GM12801 (cell line): ENCODE data around the gene RHBG.

ENCODE experiments used
- CTCF ChIP-seq: IDR thresholded peaks from one replicate; pipeline ENCODE4 v1.5.1; 2011; ENCODE audit warnings: control low read depth; ENCODE audit not compliant: insufficient read length; ENCODE audit errors: extremely low read depth

RHBG gene

GRCh38 chr1:156394835-156395461, 25.9 kb downstream of the RHBG start:
- no peak for TF ChIP-seq CTCF

- TF ChIP-seq CTCF, result no peak
Observed at GRCh38 chr1:156399355-156400125, 30.5 kb downstream of the RHBG start.

GRCh38 chr1:156400191-156400935, 31.4 kb downstream of the RHBG start:
- TF ChIP-seq CTCF, result no peak

GRCh38 chr1:156401041-156401574, 32.1 kb downstream of the RHBG start:
- TF ChIP-seq CTCF, result no peak

- TF ChIP-seq CTCF, result no peak
Observed at GRCh38 chr1:156401681-156402081, 32.7 kb downstream of the RHBG start.

GRCh38 chr1:156402331-156403020, 33.5 kb downstream of the RHBG start:
- TF ChIP-seq CTCF, result no peak

- TF ChIP-seq CTCF, result no peak
Observed at GRCh38 chr1:156405670-156406069, 36.7 kb downstream of the RHBG start.
